Choroid plexus epithelial cell (primary cell): ENCODE results near the gene ANKRD12.
A peak's percentile ranks its signal among the peaks of the same experiment; 100 is the strongest.

ENCODE experiments used
- DNase-seq: peaks from one replicate; pipeline ENCODE4 v3.0.0-alpha.2; 2010; ENCODE audit warnings: low read depth
- H3K4me3 ChIP-seq: 2 replicates; pipeline ENCODE4 v1.5.1; 2011; ENCODE audit warnings: low read depth, mild to moderate bottlenecking, control low read depth, low read length, moderate library complexity
- CTCF ChIP-seq: conservative IDR thresholded peaks from 2 replicates; pipeline ENCODE4 v1.5.1; 2011; ENCODE audit warnings: low read depth, mild to moderate bottlenecking, control low read depth, inconsistent platforms, low read length, moderate library complexity

ANKRD12 gene

GRCh38 chr18:9094307-9095226 is 42.0 kb upstream of the ANKRD12 start:
- DNase-seq = peak; percentile 97
- TF ChIP-seq CTCF = no peak
- H3K4me3 ChIP-seq = no peak overlapping the region

GRCh38 chr18:9095297-9096006 is 41.1 kb upstream of the ANKRD12 start:
- no peak overlapping the region for H3K4me3 ChIP-seq

GRCh38 chr18:9096007-9096371 is 40.6 kb upstream of the ANKRD12 start:
- TF ChIP-seq CTCF = no peak
- no peak for DNase-seq
- no peak overlapping the region for H3K4me3 ChIP-seq

More at GRCh38 chr18:9095297-9096006, 41.1 kb upstream of the ANKRD12 start:
- TF ChIP-seq CTCF = no peak
- DNase-seq = peak; percentile 65

- no peak for TF ChIP-seq CTCF
- DNase-seq = no peak
- no peak overlapping the region for H3K4me3 ChIP-seq
These were observed 39.9 kb upstream of the ANKRD12 start for GRCh38 chr18:9096685-9097084.

GRCh38 chr18:9097349-9097748 is 39.2 kb upstream of the ANKRD12 start:
- TF ChIP-seq CTCF = no peak
- DNase-seq = no peak
- no peak overlapping the region for H3K4me3 ChIP-seq

- DNase-seq = no peak
- no peak overlapping the region for H3K4me3 ChIP-seq
- no peak for TF ChIP-seq CTCF
These were observed 35.8 kb upstream of the ANKRD12 start for GRCh38 chr18:9100796-9101195.
